Measurements from ENCODE around the gene SRD5A1.

The SRD5A1 gene

DNA sequence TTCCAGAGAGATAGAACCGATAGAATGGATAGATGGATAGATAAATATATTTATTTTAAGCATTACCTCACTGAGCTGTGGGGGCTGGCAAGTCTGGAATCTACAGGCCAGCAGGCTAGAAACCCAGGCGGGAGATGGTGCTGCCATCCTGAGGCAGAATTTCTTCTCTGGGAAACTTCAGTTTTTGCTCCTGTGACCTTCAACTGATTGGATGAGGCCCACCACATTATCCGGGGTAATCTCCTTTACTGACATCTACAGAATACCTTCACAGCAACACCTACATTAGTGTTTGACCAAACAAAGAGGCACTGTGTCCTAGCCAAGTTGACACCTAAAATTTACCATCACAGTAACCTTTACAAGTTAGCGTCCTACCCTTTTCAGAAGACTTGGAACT lies 50.8 kb downstream of the SRD5A1 start:
- DNase-seq (ENCODE audit: low read depth) = no peak

DNA sequence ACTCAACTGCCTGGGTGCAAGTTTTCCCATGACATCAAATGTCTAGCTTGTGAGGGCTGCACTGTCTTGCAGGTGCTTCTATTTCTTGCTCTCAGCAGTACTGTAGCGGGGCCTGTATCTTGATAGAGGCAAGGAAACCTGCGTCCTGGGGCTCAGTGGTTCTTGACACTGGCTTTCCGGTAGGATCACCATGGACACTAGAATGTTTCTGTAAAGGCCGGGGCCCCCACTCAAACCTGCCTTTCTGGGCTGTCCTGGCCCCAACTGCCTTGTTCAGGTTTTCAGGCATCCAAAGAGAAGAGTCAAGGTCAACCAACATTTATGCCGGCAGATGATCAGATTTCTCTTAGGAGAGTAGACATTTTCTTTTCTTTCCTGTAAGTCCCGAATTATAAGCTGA lies 53.3 kb downstream of the SRD5A1 start:
- DNase-seq (ENCODE audit: low read depth) = no peak

DNA sequence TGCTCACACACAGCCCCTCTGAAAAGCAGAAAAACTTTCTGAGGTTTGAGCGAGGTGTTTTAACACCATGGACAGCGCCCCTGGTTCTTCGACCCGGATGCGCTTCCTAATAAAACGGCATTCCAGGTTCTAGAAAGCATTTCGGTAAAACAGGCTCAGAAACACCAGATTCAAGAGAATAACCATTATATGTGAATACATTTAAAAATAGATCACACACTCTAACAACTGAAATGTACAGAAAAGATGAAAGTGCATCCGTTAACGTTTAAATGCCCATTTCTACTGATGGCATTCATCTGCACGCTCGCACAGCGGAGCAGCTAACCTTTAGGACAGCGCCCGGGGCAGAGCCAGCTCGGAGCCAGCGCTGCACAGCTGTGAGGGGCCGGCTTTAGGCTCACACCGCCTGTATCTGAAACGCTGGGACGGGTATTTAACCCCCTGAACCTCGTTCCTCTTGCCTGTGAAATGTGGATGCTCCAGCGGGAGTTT lies 53.7 kb downstream of the SRD5A1 start:
- DNase-seq (ENCODE audit: low read depth) = no peak

DNA sequence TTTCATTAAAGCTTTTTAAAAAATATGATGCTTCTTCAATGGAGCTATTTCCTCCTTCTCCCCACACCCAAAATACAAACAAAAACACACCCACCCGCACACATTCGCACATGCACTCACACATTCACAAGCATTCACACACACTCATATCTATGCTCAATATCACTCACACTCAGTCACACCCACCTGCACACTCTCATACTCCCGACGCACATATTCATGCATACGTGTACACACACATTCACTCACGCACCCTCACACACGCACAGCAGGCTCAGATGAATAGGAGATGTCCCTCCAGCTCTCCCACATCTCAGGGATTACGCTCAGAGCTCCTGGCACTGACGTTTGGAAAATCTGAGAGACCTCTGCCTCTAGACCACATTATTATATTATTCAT lies 54.3 kb downstream of the SRD5A1 start:
- no peak for DNase-seq (ENCODE audit: low read depth)

DNA sequence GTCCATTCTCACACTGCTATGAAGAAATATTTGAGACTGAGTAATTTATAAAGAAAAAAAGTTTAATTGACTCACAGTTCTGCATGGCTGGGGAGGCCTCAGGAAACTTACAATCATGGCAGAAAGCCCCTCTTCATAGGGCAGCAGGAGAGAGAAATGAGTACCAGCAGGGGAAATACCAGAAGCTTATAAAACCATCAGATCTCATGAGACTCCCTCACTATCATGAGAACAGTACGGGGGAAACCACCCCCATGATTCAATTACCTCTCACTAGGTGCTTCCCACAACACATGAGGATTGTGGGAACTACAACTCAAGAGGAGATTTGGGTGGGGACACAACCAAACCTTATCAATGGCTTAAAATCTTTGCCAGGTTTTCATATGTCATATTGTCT lies 59.7 kb downstream of the SRD5A1 start:
- DNase-seq (ENCODE audit: low read depth) = no peak

DNA sequence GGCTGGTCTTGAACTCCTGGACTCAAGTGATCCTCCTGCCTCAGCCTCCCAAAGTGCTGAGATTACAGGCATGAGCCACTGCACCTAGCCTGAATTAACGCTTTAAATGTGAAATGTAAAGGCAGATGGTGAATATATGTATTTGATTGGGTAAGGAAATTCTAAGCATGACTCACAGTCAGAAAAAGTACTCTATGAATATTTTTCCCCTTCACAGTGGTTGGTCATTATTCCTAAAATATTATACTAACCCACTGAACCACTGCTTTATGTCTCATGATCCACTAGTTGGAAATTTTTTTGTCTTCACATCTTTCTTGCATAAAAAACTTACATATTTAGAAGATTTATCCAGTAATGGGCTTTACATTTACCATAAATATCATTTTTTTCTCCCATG lies 65.5 kb downstream of the SRD5A1 start:
- DNase-seq (ENCODE audit: low read depth) = no peak

DNA sequence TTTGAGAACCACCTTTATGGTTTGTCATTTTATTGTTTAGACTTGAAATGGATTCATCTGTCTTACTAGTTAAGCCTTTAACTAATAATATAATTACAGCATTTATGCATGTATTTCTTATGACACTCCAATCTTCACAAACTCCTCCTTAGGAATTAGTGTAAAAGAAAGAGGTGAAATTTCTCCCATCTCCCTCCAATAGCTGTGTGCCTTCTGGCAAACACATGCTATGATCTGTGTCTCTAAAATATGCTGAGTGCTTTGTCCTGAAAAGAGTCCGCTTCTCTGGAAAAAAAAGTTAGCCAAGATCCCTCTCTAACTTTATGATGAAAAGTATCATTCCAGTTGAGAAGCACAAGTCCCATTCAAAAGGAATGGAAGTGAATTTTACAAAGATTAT lies 66.1 kb downstream of the SRD5A1 start:
- DNase-seq (ENCODE audit: low read depth) = no peak

DNA sequence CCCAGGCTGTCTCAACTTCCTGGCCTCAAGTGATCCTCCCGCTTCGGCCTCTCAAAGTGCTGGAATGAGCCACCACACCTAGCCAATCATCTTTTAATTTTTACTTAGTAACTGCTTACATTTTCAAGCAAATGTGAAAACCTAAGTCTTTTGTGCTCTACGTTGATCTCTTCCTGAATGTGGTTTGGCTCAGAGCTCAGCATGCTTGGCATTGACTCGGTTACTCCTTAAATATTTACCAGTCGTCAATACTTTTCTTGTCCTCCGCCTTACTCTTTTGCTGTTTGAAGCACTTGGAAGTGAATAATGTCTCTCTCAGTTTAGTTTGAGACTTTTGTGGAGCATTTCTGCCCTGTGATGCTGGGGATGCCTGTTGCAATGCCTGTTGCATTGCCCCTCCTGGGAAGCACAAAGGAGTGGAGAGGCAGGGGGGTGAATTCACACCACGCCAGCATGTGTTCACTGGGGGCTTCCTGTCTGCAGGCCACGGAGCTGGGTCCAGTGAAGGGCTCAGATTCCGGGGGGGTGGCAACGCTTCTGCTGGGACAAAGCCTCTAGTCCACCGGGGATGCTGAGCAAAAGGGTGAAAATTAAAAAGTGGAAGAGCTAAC lies 66.9 kb downstream of the SRD5A1 start:
- DNase-seq (ENCODE audit: low read depth) = no peak

DNA sequence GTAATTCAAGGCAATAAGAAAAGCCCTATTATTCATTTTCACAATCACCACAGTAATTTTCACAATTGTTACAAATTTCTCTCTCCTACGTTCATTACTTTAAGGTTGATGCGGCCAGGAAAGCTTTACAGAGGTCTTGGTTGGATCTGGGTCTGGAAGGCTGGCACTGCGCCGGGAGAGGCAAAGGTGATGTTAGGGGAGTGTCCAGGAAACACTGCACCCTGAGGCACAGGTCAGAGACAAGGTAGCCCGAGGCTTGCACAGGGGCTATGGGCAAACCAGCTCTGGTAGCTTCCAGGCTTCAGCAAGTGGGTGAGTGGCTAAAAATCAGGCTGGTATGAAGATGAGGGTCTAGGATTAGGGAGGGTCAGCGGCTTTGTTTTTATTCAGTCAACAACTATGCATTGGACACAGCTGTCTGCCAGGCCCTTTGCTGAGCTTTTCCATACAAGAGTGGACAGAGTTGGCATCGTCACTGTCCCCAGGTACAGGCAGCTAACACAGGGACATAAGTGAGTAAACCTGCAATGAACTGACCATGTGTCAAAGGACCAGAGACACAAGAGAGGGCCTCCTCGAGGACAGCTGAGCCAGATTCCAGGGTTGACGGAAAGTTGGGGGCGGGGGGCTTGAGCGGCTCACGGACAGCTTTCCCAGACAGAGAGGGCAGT lies 67.6 kb downstream of the SRD5A1 start:
- no peak for DNase-seq (ENCODE audit: low read depth)

DNA sequence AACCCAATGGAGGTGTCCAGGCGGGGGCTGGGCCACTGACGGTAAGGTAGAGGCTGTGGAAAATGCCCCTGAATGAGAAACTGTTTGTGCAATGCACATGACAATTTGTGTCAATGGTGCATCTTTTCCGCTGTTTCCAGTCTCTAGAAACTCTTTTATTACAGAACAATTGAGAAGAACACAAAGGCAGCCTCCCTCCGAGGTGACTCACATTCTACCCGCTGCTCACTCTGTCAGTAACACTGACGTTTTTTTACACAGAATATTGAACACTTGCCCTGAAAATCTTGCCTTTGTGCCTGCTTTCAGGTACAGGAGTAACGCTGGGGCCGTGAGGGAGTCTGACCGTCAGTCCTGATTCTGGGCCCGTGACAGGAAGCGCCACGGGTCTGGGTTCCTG lies 68.3 kb downstream of the SRD5A1 start:
- DNase-seq (ENCODE audit: low read depth) = no peak

DNA sequence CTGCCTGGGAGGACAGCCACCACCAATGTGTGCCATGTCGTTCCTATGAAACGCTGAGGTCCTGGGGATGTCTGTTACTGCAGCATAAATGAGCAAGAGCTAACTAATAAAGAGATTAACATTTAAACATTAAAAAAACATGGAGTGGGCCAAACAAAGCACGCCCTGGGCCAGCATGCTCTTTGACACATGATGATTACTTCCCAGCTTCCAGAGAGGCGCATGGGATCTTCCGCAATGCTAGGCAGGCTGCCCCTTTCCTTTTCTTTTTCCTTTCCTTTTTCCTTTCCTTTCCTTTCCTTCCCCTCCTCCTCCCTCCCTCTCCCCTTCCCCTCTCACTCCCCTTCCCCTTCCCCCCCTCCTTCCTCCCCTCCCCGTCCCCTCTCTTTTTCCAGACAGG lies 69.4 kb downstream of the SRD5A1 start:
- no peak for DNase-seq (ENCODE audit: low read depth)

DNA sequence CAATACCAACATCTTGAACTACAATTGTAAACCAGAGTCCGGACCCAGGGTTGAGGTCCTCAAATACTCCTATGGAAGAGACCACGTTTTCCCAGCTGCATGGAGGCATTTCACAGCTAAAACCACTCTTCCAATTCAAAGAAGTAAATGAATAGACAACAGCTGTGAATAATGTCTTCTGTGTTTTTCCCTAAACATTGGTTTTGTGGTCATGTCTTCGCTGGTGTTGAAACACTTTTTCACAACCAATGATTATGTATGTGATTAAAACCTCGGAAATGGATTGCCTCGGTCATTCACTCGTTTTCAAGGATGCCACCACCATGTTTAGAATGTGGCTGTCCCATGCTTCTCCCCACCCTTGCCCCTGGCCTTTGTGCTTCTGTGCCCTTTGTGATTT lies 70.6 kb downstream of the SRD5A1 start:
- DNase-seq (ENCODE audit: low read depth) = no peak

DNA sequence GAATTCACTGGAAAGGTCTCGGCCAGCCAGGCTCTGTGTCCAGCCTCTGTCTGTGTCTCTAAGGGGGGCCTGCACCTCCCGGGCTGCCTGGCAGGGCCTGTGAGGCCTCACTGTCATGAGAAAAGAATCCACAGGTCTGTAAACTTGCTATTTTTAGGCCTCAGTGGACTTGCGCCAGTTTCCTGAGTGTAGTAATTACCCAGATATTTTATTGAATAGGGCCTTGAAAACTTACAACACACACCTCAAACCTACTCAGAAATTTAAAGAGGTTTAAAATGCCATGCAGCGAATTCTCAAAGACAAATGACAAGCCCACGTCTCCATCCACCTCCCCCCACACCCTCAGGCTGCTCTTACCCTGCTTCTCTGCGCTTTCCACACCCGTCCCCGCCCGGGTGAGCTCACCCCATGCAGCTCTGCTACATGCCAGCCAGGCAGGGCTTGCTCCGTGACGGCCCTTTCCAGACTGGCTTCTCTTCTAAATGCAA lies 71.2 kb downstream of the SRD5A1 start:
- no peak for DNase-seq (ENCODE audit: low read depth)

DNA sequence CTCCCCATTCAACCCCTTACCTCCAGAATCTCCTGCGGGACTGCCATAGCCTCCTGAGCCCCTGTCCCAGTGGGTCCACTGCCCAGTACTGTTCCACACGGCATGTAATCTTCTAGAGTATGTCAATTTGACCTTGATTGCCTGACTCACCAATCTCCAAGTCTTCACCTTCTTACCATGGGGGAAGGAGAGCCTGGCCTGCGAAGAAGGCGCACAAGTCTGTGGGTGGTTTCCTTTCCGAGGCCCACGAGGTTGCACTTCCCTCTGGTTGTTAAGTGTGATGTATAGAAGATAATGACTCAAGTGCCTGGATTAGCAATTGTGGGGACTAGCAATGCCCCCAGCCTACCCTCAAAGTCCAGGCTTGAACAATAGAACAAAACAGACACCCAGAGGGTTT lies 71.8 kb downstream of the SRD5A1 start:
- DNase-seq (ENCODE audit: low read depth) = no peak

DNA sequence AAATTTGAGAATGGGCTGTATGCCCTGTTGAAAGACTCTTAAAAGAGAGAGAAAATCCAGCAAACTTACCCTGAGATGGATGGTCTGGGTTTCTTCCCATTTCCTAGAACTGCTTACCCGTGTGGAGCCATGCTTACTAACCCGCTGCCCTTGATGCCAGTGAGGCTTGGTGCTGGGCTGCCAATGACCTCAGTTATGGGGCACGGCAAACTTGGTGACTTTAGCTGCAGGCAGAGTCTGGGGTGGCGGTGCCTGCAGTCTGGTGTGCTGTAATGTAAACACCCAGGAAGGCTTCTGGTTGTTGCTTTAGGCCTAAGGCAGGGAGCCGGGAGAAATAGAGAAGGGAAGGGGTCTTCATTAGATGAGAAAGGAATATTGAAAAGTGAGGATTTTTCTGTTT lies 72.7 kb downstream of the SRD5A1 start:
- DNase-seq (ENCODE audit: low read depth) = no peak

DNA sequence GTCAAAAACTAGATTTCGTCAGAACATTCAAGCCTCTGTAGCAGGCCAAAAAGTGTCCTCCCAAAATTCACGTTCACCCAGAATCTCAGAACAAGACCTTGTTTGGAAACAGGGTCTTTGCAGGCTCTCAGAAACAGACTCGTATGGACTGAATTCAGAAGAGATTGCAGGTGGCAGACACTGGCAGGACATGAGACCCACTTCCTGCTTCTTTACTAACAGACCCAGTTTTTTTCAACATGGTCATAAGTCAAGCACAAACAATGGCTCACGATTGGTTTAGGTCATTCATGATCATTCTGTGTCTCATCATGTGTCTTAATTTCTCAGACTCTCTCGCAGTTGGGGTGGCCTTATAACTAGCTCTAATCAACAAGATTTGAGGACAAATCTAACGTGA lies 74.6 kb downstream of the SRD5A1 start:
- no peak for DNase-seq (ENCODE audit: low read depth)

DNA sequence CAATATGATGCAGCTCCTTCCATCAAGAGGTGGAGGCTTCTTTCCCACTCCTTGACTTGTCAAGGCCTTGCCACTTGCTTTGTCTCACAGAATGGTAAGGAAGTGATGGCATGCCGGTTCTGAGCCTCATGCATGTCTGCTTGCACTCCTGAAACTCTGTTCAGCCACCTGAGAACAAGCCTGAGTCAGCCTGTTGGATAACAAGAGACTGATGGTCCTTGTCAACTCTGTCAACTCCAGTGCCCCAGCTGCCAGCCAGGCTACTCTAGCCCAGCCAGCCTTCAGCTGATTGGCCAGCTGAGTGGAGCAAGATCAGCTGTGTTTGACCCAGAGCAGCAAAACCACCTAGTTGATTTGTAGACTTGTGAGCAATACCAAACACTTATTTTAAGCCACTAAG lies 75.6 kb downstream of the SRD5A1 start:
- DNase-seq (ENCODE audit: low read depth) = no peak

DNA sequence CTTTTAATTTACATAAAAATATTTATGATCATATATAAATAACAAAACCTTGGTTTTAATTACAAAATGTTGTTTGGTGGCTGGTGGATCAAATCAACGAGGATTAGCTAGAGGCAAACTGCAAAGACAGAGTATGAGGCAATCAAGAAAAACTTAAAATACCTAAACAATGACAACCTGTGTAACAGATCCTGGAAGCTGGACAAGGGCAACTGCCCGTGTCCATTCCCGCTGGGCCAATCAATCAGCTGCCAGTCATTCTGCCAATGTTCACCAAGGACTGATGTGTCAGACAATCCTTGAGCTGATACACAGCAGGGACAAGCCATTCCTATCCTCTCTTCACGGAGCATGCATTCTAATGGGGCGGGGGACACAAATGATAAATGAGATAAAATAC lies 76.8 kb downstream of the SRD5A1 start:
- DNase-seq (ENCODE audit: low read depth) = no peak

DNA sequence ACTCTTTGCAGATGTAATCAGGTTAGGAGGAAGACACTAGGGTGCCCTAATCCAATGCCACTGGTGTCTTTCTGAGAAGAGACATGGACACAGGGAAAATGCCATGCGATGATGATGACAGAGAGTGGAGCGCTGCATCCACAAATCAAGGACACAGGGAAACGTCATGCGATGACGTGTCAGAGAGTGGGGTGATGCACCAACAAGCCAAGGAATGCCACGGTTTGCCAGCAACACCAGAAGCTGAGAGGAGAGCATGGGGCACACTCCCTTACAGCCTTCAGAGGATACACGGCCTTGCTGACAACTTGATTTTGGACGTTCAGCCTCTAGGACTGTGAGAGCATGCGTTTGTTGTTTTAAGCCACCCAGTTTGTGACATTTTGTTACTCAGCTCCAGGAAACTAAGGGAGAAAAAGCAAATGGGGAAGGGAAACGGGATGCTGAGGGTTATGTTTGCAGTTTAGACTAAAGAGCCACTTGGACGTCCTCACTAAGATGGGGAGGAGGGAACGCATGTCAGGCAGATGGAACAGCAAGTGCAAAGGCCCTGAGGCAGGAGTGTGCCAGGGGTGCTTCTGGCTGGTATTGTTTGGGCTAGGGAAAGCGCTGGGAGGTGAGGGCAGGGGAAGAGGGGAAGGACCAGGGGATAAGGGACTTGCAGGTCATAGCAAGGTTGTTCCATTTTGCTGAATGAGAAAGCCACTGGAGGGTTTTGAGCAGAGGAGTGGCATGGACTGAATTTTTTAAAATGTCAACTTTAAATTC lies 77.5 kb downstream of the SRD5A1 start:
- no peak for DNase-seq (ENCODE audit: low read depth)

DNA sequence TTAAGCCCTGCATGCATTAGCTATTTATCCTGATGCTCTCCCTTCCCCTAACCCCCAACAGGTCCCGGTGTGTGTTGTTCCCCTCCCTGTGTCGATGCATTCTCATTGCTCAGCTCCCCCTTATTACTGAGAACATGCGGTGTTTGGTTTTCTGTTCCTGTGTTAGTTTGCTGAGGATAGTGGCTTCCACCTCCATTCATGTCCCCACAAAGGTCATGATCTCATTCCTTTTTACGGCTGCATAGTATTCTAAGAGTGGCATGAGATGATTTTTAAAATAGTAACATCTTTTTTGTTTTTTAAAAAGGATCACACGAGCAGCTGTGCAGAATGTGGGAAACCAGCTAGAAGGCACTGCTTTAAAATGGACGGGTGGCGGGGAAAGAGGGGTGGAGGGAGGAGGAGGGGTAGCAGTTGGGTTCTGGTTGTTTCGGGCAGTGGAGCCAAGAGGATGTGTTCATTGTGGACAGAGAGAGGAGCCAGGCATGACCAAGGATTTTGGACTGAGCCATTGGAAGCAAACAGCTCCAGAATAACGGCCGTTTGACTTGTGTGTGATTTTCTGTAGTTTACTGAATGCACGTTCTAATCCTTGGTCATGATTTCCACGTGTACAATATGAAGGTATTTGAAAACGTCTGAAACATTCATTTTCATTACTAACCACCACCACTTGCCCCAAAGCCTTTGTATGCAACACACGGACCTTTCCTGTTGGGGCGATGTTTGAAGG lies 78.3 kb downstream of the SRD5A1 start:
- no peak for DNase-seq (ENCODE audit: low read depth)

DNA sequence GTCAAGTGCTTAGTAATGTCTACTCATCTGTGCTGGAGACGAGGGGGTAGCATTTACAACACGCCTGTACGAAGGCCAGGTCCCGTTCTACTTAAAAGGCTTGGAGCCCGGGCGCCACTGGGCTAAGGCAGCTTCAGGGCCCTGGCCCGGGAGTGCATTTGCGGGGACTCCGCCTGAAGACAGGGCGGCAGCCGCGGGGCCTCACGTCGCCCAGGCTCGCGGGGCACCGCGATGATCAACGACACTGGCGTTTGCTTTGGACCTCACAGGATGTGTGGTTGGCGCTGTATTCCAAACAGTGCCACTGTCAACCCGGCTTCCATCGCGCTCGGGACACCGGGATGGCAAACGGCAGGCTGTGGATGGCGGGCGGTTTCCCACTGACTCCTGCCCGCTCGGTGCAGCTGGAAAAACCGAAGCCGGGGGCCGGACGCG lies 78.9 kb downstream of the SRD5A1 start:
- DNase-seq (ENCODE audit: low read depth) = no peak

DNA sequence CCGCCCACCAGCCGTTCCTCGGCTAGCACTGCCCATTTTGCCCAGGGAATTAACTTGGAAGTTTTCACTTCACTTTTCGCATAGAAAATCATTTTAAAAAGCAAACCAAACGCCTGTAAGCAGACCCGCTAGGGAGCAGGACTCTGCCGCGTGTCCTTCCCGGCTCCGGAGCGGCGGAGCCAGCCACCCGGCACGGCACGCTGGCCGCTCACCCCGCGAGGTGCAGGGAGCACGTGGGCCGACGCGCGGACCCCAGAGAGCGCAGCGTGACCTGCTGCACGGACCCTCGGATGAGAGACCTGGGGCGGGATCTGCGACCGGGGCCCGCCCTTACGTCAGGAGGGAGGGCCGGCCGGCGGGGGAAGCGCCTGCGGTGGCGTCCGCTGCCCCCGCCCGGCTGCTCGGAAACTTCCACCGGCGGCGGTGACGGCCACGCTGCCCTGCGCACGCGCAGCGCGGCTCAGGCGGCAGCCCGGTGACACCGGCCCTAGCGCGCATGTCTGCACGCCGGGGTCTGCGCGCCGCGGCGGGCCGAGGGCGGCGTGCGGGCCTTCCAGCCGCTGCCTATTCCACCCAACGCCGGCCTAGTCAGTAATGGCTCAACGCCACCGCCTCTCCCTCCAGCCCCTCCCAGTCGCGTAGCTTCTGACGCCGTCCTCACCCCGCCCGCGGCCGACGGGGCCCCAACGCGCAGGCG lies 79.5 kb downstream of the SRD5A1 start:
- peak; percentile 88 for DNase-seq (ENCODE audit: low read depth)

All from CMK (cell line).